Kidney (tissue), 14 donors: Measurements from ENCODE around the gene PCDHGB7. TPM values are rescaled to one million over a fixed set of nuclear protein-coding genes. Genes with fewer than 3 reads are reported as not detected.

ENCODE experiments used
- DNase-seq, 5 donors: peaks; one replicate each; pipeline ENCODE4 v3.0.0-alpha.2; 2013 to 2020
- FAIRE-seq: peaks from 2 replicates; lab custom pipeline; 2012; peaks lifted over from hg19 to GRCh38; lab: Jason Lieb, UNC
- H3K27ac ChIP-seq, 2 donors: one replicate each; pipeline ENCODE4 v1.7.0; 2013; ENCODE audit warnings: low read depth in 2 of 2, low read length in 2 of 2, inconsistent platforms in 1 of 2
- H3K27me3 ChIP-seq: one replicate; pipeline ENCODE4 v1.7.1; 2013; ENCODE audit warnings: low read length, inconsistent platforms; ENCODE audit not compliant: control insufficient read depth, insufficient read depth
- H3K36me3 ChIP-seq, 3 donors: one replicate each; pipeline versions ENCODE4 v1.7.0 to v1.7.1; 2013; ENCODE audit warnings: low read length in 3 of 3, control low read depth in 1 of 3, inconsistent platforms in 1 of 3; ENCODE audit not compliant: insufficient read depth in 3 of 3, control insufficient read depth in 2 of 3
- H3K4me1 ChIP-seq, 3 donors: one replicate each; pipeline versions ENCODE4 v1.7.0 to v1.7.1; 2013; ENCODE audit warnings: low read length in 3 of 3, inconsistent platforms in 1 of 3, low read depth in 1 of 3; ENCODE audit not compliant: control insufficient read depth in 2 of 3, insufficient read depth in 2 of 3
- H3K4me3 ChIP-seq, 3 donors: one replicate each; pipeline versions ENCODE4 v1.7.0 to v1.8.1; 2013; ENCODE audit warnings: low read length in 3 of 3, control low read depth in 1 of 3, inconsistent platforms in 1 of 3
- H3K9ac ChIP-seq, 3 donors: one replicate each; pipeline versions ENCODE4 v1.7.0 to v1.7.1; 2013; ENCODE audit warnings: low read length in 3 of 3, control low read depth in 1 of 3, inconsistent platforms in 1 of 3
- H3K9me3 ChIP-seq, 3 donors: one replicate each; pipeline versions ENCODE4 v1.7.0 to v1.7.1; 2013; ENCODE audit warnings: low read length in 3 of 3, control low read depth in 1 of 3, inconsistent platforms in 1 of 3; ENCODE audit not compliant: control insufficient read depth in 2 of 3, insufficient read depth in 1 of 3
- intact Hi-C: fragments of 100-400 bp; cut with DNase I; formaldehyde crosslinking; loops from one replicate; pipeline ENCODE4 v1.11.1; 2022
- polyA plus RNA-seq: library from polyadenylated mRNA; stranded (reverse); fragments of 350-450 nt; fragmentation: Illumina TruSeq; extraction: RNeasy Lipid Tissue Mini Kit (QIAGEN cat#74804); gene quantifications from one replicate; pipeline ENCODE4 v1.2.3, GENCODE V29; 2014; ENCODE audit warnings: low read depth, low replicate concordance; ENCODE audit not compliant: insufficient read depth
- total RNA-seq: library from RNA; stranded (reverse); fragmentation: NEBNext Ultra II Directional; extraction: Animal tissue kit (Norgen Biotek cat#: 25700); gene quantifications from one replicate; pipeline ENCODE4 v1.2.1, GENCODE V29; 2021
- TF ChIP-seq, protein P1 (sequence below): IDR thresholded peaks from 3 replicates; pipeline ENCODE4 v1.5.1; 2012; ENCODE audit warnings: mild to moderate bottlenecking, moderate library complexity, borderline replicate concordance; ENCODE audit not compliant: insufficient read depth; ENCODE audit errors: extremely low read depth
- donor health status: control.
- donor health status: control.
- donor health status: control.
- donor health status: control.
- donor health status: control.
- donor health status: DM: yes; HTN: yes; CAD: no.
- donor health status: Normal renal cell carcinoma (clear cell type).

Gene PCDHGB7
- total and polyA plus RNA-seq, 2 donors from 2014 or later, result 1.0 to 15.1 TPM

GRCh38 chr5:141409598-141410306, 7.7 kb upstream of the PCDHGB7 start:
- H3K9me3 ChIP-seq, result peaks cover 0 to 59% (median 27%) of the 10 kb centered on the region in 3 donors
- intact Hi-C loops, result no loop called here
- H3K4me1 ChIP-seq, result no peaks in the 10 kb centered on the region
- FAIRE-seq, result no peak
- H3K4me3 ChIP-seq, result no peak overlapping the region
- TF ChIP-seq, protein P1, sequence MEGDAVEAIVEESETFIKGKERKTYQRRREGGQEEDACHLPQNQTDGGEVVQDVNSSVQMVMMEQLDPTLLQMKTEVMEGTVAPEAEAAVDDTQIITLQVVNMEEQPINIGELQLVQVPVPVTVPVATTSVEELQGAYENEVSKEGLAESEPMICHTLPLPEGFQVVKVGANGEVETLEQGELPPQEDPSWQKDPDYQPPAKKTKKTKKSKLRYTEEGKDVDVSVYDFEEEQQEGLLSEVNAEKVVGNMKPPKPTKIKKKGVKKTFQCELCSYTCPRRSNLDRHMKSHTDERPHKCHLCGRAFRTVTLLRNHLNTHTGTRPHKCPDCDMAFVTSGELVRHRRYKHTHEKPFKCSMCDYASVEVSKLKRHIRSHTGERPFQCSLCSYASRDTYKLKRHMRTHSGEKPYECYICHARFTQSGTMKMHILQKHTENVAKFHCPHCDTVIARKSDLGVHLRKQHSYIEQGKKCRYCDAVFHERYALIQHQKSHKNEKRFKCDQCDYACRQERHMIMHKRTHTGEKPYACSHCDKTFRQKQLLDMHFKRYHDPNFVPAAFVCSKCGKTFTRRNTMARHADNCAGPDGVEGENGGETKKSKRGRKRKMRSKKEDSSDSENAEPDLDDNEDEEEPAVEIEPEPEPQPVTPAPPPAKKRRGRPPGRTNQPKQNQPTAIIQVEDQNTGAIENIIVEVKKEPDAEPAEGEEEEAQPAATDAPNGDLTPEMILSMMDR, result no peak
- H3K27ac ChIP-seq, result no peak overlapping the region
- no peak overlapping the region for H3K9ac ChIP-seq
- H3K36me3 ChIP-seq, result no peaks in the 10 kb centered on the region
- no peak for DNase-seq
- H3K27me3 ChIP-seq, result no peaks in the 10 kb centered on the region

GRCh38 chr5:141411575-141411974, 5.9 kb upstream of the PCDHGB7 start:
- TF ChIP-seq, protein P1, result no peak
- DNase-seq (no peak), FAIRE-seq (no peak)
- Histone ChIP-seq H3K27me3 (no peaks in the 10 kb centered on the region), H3K9ac (no peak overlapping the region), H3K4me3 (no peak overlapping the region), H3K4me1 (no peaks in the 10 kb centered on the region), H3K27ac (no peak overlapping the region), H3K9me3 (peaks cover 1 to 50% (median 25%) of the 10 kb centered on the region in 3 donors), H3K36me3 (no peaks in the 10 kb centered on the region)
- intact Hi-C loops, result no loop called here

DNA sequence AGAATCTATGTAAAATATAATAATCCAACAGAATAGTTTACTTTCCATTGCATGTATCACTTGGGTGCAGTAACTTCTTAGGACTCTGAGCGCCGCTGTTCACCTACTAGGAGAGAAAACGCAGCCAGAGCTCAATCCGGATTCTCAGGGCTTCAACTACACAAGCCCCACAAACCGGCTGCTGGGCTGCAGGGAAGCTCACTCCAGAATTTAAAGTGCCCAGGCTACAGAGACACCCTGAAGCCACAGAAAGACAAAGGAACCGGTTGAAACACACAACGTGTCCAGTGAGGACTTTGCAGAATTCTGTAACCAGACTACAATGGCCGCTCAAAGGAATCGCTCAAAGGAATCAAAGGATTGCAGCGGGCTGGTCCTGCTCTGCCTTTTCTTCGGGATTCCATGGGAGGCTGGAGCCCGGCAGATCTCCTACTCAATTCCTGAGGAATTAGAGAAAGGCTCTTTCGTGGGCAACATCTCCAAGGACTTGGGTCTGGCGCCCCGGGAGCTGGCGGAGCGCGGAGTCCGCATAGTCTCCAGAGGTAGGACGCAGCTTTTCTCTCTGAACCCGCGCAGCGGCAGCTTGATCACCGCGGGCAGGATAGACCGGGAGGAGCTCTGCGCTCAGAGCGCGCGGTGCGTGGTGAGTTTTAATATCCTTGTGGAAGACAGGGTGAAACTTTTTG, 4.5 kb upstream of the PCDHGB7 start, which contains the start of gene PCDHGA10:
Gene PCDHGA10, plus strand, starts transcription at position 134 of the 686 bp plus-strand sequence. Its CDS starts 189 bp downstream, at position 323.
- Histone ChIP-seq H3K27me3 (no peaks in the 10 kb centered on the region), H3K4me1 (no peaks in the 10 kb centered on the region), H3K27ac (no peak within 1 kb of the TSS), H3K36me3 (no peaks in the 10 kb centered on the region), H3K9ac (no peak within 1 kb of the TSS), H3K9me3 (peaks cover 1 to 50% (median 27%) of the 10 kb centered on the region in 3 donors), H3K4me3 (peak within 1 kb of the TSS; percentile 9 to 54 (median 44))
- DNase-seq (peak in 3 of 5 donors; percentile 29 to 47 (median 31)), FAIRE-seq (no peak)
- TF ChIP-seq, protein P1, result peak; percentile 28
- intact Hi-C loops, result no loop called here
